H1 (cell line): ENCODE measurements around the gene CHAT. TPM values are rescaled to one million over a fixed set of nuclear protein-coding genes. Genes with fewer than 3 reads are reported as not detected.

Source experiments
- CTCF ChIA-PET: fragments of 300-600 bp; sonication (Branson Sonifier 250); formaldehyde crosslinking; loops from one replicate; lab custom pipeline; 2021; ENCODE audit not compliant: partially characterized antibody; lab: Charles Lee
- POLR2A ChIA-PET: fragments of 300-600 bp; sonication (Branson Sonifier 250); formaldehyde crosslinking; loops from one replicate; lab custom pipeline; 2021; ENCODE audit warnings: inconsistent platforms; ENCODE audit not compliant: partially characterized antibody; lab: Charles Lee
- DNase-seq, 2 experiments: peaks; one replicate each; pipeline versions ENCODE4 v3.0.0 to v3.0.0-alpha.2; 2010 to 2022; ENCODE audit warnings: low spot score in 2 of 2, low read depth in 1 of 2, mixed read lengths in 1 of 2
- FAIRE-seq: peaks from 2 replicates; lab custom pipeline; 2011; peaks lifted over from hg19 to GRCh38; lab: Jason Lieb, UNC
- H2AFZ ChIP-seq: 2 replicates; pipeline ENCODE4 v1.8.1; 2012; ENCODE audit warnings: low read length, inconsistent platforms
- H2AK5ac ChIP-seq: 2 replicates; pipeline ENCODE4 v1.6.1; 2013; ENCODE audit warnings: low read depth, low read length
- H2BK120ac ChIP-seq: replicated peaks from 2 replicates; pipeline ENCODE3; 2013; ENCODE audit warnings: low read depth, low read length, inconsistent platforms
- H2BK12ac ChIP-seq: 2 replicates; pipeline ENCODE4 v1.6.1; 2013; ENCODE audit warnings: low read depth, low read length
- H2BK15ac ChIP-seq: 2 replicates; pipeline ENCODE4 v1.6.1; 2013; ENCODE audit warnings: low read length
- H2BK20ac ChIP-seq: 2 replicates; pipeline ENCODE4 v1.6.1; 2013; ENCODE audit warnings: low read length
- H2BK5ac ChIP-seq: 2 replicates; pipeline ENCODE4 v1.6.1; 2013; ENCODE audit warnings: low read depth, low read length
- H3K14ac ChIP-seq: 2 replicates; pipeline ENCODE4 v1.6.1; 2013; ENCODE audit warnings: inconsistent platforms; ENCODE audit not compliant: insufficient read length
- H3K18ac ChIP-seq: 2 replicates; pipeline ENCODE4 v1.6.1; 2013; ENCODE audit warnings: low read length; ENCODE audit errors: extremely low read depth
- H3K23ac ChIP-seq: 2 replicates; pipeline ENCODE4 v1.6.1; 2013; ENCODE audit warnings: inconsistent platforms; ENCODE audit not compliant: insufficient read length
- H3K23me2 ChIP-seq: 2 replicates; pipeline ENCODE4 v1.6.1; 2013; ENCODE audit warnings: low read depth, low read length
- H3K27ac ChIP-seq: 2 replicates; pipeline ENCODE4 v1.6.1; 2011; ENCODE audit warnings: low read depth, low read length, inconsistent platforms
- H3K27me3 ChIP-seq, 4 experiments: replicated peaks in 1 of 4; 1 replicate in 1 of 4; 2 replicates in 3 of 4; pipeline versions ENCODE4 v1.6.1 to v1.8.1; 2011 to 2013; ENCODE audit warnings: low read length in 3 of 4, mild to moderate bottlenecking in 3 of 4, inconsistent platforms in 2 of 4, mixed read lengths in 2 of 4, moderate library complexity in 1 of 4; ENCODE audit not compliant: control insufficient read depth in 3 of 4, insufficient read depth in 3 of 4; ENCODE audit errors: extremely low read depth in 1 of 4
- H3K36me3 ChIP-seq, 4 experiments: 2 replicates each; pipeline versions ENCODE4 v1.6.1 to v1.8.1; 2011 to 2013; ENCODE audit warnings: mild to moderate bottlenecking in 4 of 4, low read length in 3 of 4, moderate library complexity in 2 of 4, control low read depth in 1 of 4, inconsistent platforms in 1 of 4; ENCODE audit not compliant: insufficient read depth in 4 of 4, control insufficient read depth in 2 of 4
- H3K4ac ChIP-seq: replicated peaks from 2 replicates; pipeline ENCODE3; 2013; ENCODE audit warnings: low read length, low read depth, mixed read lengths, inconsistent platforms; ENCODE audit not compliant: insufficient read length
- H3K4me1 ChIP-seq, 4 experiments: replicated peaks in 1 of 4; 1 replicate in 1 of 4; 2 replicates in 3 of 4; pipeline versions ENCODE4 v1.6.1 to v1.8.1; 2011 to 2013; ENCODE audit warnings: low read length in 3 of 4, inconsistent platforms in 2 of 4, mixed read lengths in 1 of 4; ENCODE audit not compliant: insufficient read depth in 4 of 4, control insufficient read depth in 3 of 4
- H3K4me2 ChIP-seq, 2 experiments: 2 replicates each; pipeline versions ENCODE4 v1.6.1 to v1.8.1; 2011 to 2013; ENCODE audit warnings: low read depth in 2 of 2, low read length in 2 of 2, control low read depth in 1 of 2, inconsistent platforms in 1 of 2, mild to moderate bottlenecking in 1 of 2; ENCODE audit not compliant: insufficient read depth in 1 of 2
- H3K4me3 ChIP-seq, 4 experiments: fragments of 200-600, 300-600 bp in 1 of 4; sonication (generic), shearing (Covaris generic), sonication (Bioruptor Twin) in 1 of 4; 2 replicates each; pipeline versions ENCODE4 v1.5.1 to v1.8.1; 2011 to 2016; ENCODE audit warnings: low read length in 4 of 4, low read depth in 3 of 4, control low read depth in 2 of 4, inconsistent platforms in 2 of 4, mild to moderate bottlenecking in 2 of 4, mixed read lengths in 1 of 4, moderate library complexity in 1 of 4; ENCODE audit not compliant: insufficient read depth in 2 of 4; ENCODE audit errors: extremely low read depth in 1 of 4
- H3K56ac ChIP-seq: replicated peaks from 2 replicates; pipeline ENCODE3; 2013; ENCODE audit warnings: low read depth, mild to moderate bottlenecking, mixed read lengths, low read length, inconsistent platforms; ENCODE audit not compliant: insufficient read length
- H3K79me1 ChIP-seq: 2 replicates; pipeline ENCODE4 v1.6.1; 2013; ENCODE audit warnings: low read depth, low read length, control low read depth
- H3K79me2 ChIP-seq, 2 experiments: 2 replicates each; pipeline versions ENCODE4 v1.6.1 to v1.8.1; 2012 to 2013; ENCODE audit warnings: low read length in 2 of 2, mild to moderate bottlenecking in 2 of 2, inconsistent platforms in 1 of 2; ENCODE audit not compliant: insufficient read depth in 2 of 2, control insufficient read depth in 1 of 2
- H3K9ac ChIP-seq, 4 experiments: replicated peaks in 1 of 4; 1 replicate in 1 of 4; 2 replicates in 3 of 4; pipeline versions ENCODE4 v1.6.1 to v1.8.1; 2011 to 2013; ENCODE audit warnings: low read depth in 3 of 4, low read length in 3 of 4, control low read depth in 2 of 4, mild to moderate bottlenecking in 2 of 4, moderate library complexity in 2 of 4, inconsistent platforms in 1 of 4; ENCODE audit errors: extremely low read depth in 1 of 4
- H3K9me3 ChIP-seq, 2 experiments: 2 replicates each; pipeline versions ENCODE4 v1.6.1 to v1.8.1; 2012 to 2013; ENCODE audit warnings: mild to moderate bottlenecking in 2 of 2, moderate library complexity in 2 of 2, control low read depth in 1 of 2, inconsistent platforms in 1 of 2, low read depth in 1 of 2, low read length in 1 of 2, mixed read lengths in 1 of 2; ENCODE audit not compliant: insufficient read depth in 2 of 2
- H4K20me1 ChIP-seq, 2 experiments: replicated peaks in 1 of 2; 2 replicates each; pipeline versions ENCODE3 to v1.8.1; 2011 to 2013; ENCODE audit warnings: inconsistent platforms in 2 of 2, low read length in 2 of 2, mild to moderate bottlenecking in 1 of 2; ENCODE audit not compliant: insufficient read depth in 2 of 2, control insufficient read depth in 1 of 2
- H4K5ac ChIP-seq: 2 replicates; pipeline ENCODE4 v1.6.1; 2013; ENCODE audit warnings: low read length, low read depth, mixed read lengths, inconsistent platforms; ENCODE audit not compliant: insufficient read length
- H4K8ac ChIP-seq: 2 replicates; pipeline ENCODE4 v1.8.0; 2013; ENCODE audit warnings: mild to moderate bottlenecking, moderate library complexity, low read length, inconsistent platforms; ENCODE audit not compliant: insufficient read depth; ENCODE audit errors: extremely low read depth
- H4K91ac ChIP-seq: replicated peaks from 2 replicates; pipeline ENCODE3; 2013; ENCODE audit warnings: low read length, mixed read lengths, inconsistent platforms; ENCODE audit not compliant: insufficient read length
- SAP30 ChIP-seq: fragments of 300-600 bp; sonication (generic); IDR thresholded peaks from 2 replicates; pipeline ENCODE4 v1.7.1; 2012; ENCODE audit warnings: low read length, moderate library complexity, mild to moderate bottlenecking, inconsistent platforms; ENCODE audit not compliant: insufficient read depth, insufficient replicate concordance
- WGBS, 2 experiments: shearing (Covaris generic) in 1 of 2; methylation state at CpG; one replicate each; pipeline versions ENCODE4 v1.1.6 to v1.1.7; 2013 to 2015; ENCODE audit warnings: low lambda C conversion rate in 2 of 2, mixed read lengths in 2 of 2, inconsistent platforms in 1 of 2, low coverage in 1 of 2, missing lambda C conversion rate in 1 of 2; ENCODE audit not compliant: insufficient replicate concordance in 2 of 2, insufficient coverage in 1 of 2, insufficient read length in 1 of 2; ENCODE audit errors: extremely low coverage in 1 of 2, missing lambda C conversion rate in 1 of 2; 5-methylcytosine and 5-hydroxymethylcytosine counted together
- polyA plus RNA-seq, 7 experiments: library from polyadenylated mRNA; depleted of rRNA in 3 of 7; stranded (reverse) in 5 of 7; unstranded in 2 of 7; fragments of >200 nt in 5 of 7; fragments of 200-250 nt in 2 of 7; gene quantifications; 1 replicate in 5 of 7; 2 replicates in 1 of 7; 4 replicates in 1 of 7; pipeline versions ENCODE4 v1.2.1 to v1.2.3, GENCODE V29; 2011 to 2013; ENCODE audit warnings: missing spikeins in 2 of 7, mixed read lengths in 2 of 7
- total RNA-seq: library from RNA; stranded (reverse); fragmentation: NEBNext Ultra II Directional; extraction: Animal tissue kit (Norgen Biotek cat#: 25700); gene quantifications from 2 replicates; pipeline ENCODE4 v1.2.1, GENCODE V29; 2021

CHAT gene
- total and polyA plus RNA-seq, 2 of the 8 experiments (the other 6 are each of a cell fraction or from before 2014, with no cell fraction given), result not detected

GRCh38 chr10:49595713-49596492, 17.9 kb upstream of the CHAT start:
- Histone ChIP-seq H2AFZ (no peak overlapping the region), H3K9me3 (no peaks in the 10 kb centered on the region), H3K79me1 (no peaks in the 10 kb centered on the region)
- no peak for FAIRE-seq
- no peak for TF ChIP-seq SAP30
- TF ChIP-seq, all 59 proteins: peak for 0
- Histone ChIP-seq H2BK12ac (no peak overlapping the region), H3K18ac (no peak overlapping the region), H4K8ac (no peak overlapping the region), H4K5ac (no peak overlapping the region), H4K91ac (no peak overlapping the region), H3K27ac (no peak overlapping the region), H3K4ac (no peak overlapping the region), H3K23me2 (no peaks in the 10 kb centered on the region), H2AK5ac (no peak overlapping the region), H2BK15ac (no peak overlapping the region), H3K4me1 (peaks cover 0 to 4% (median under 1%) of the 10 kb centered on the region in 4 experiments; a peak in 2 of 7 replicates), H3K79me2 (no peaks in the 10 kb centered on the region), H2BK20ac (no peak overlapping the region), H3K4me3 (no peak overlapping the region), H3K4me2 (no peak overlapping the region), H3K23ac (no peak overlapping the region), H2BK120ac (no peak overlapping the region), H3K27me3 (peaks cover 0 to 7% (median 1%) of the 10 kb centered on the region in 4 experiments; a peak in 3 of 7 replicates), H2BK5ac (no peak overlapping the region), H3K9ac (no peak overlapping the region), H3K56ac (no peak overlapping the region), H4K20me1 (peaks cover 0 to 2% of the 10 kb centered on the region in 2 experiments), H3K36me3 (no peaks in the 10 kb centered on the region), H3K14ac (no peak overlapping the region)
- POLR2A ChIA-PET, result interaction anchor here (1.2 to 1.3 kb wide), 2 partner anchors 10 to 95 kb away, joined by 3 to 5 read pairs; no protein-coding TSS in a partner anchor
- CTCF ChIA-PET, result interaction anchor here (0.8 to 4.6 kb wide), 26 partner anchors 10 to 236 kb away, joined by 3 to 36 read pairs (median 4); partner anchors contain the start of gene ERCC6
- peak in 1 of 2 experiments; percentile 38 for DNase-seq
- WGBS, 2 experiments, result 89% methylated on average over 13 of the region's 13 CpGs; no CpG with 5 or more reads in 1 of the 2 experiments
